Osteoblast (primary cell): ENCODE measurements around the gene TMEM63A. TPM values are rescaled to one million over a fixed set of nuclear protein-coding genes. Genes with fewer than 3 reads are reported as not detected.
A peak's percentile ranks its signal among the peaks of the same experiment; 100 is the strongest.
"Not testable (repeated sequence)": the region's sequence is repeated elsewhere in the genome, so short reads cannot be mapped to it uniquely, and the experiment has no call there.

Source experiments
- DNase-seq: peaks from one replicate; pipeline ENCODE4 v3.0.0; 2011; ENCODE audit warnings: low spot score, mixed read lengths; ENCODE audit not compliant: insufficient read length; ENCODE audit errors: missing footprints
- H2AFZ ChIP-seq: 2 replicates; pipeline ENCODE4 v1.6.0; 2011; ENCODE audit warnings: mild to moderate bottlenecking, low read length
- H3K27ac ChIP-seq: 2 replicates; pipeline ENCODE4 v1.5.1; 2011; ENCODE audit warnings: mild to moderate bottlenecking, low read depth, low read length, moderate library complexity
- H3K27me3 ChIP-seq: 2 replicates; pipeline ENCODE4 v1.6.0; 2012; ENCODE audit warnings: mild to moderate bottlenecking, control low read depth, inconsistent platforms, low read length, moderate library complexity; ENCODE audit not compliant: insufficient read depth
- H3K36me3 ChIP-seq: 2 replicates; pipeline ENCODE4 v1.5.1; 2011; ENCODE audit warnings: mild to moderate bottlenecking, low read length, control low read depth, moderate library complexity; ENCODE audit not compliant: insufficient read depth
- H3K4me1 ChIP-seq: 2 replicates; pipeline ENCODE4 v1.5.1; 2011; ENCODE audit warnings: mild to moderate bottlenecking, low read length, control low read depth, moderate library complexity; ENCODE audit not compliant: insufficient read depth
- H3K4me2 ChIP-seq: 2 replicates; pipeline ENCODE4 v1.6.0; 2011; ENCODE audit warnings: mild to moderate bottlenecking, low read length; ENCODE audit not compliant: insufficient read depth
- H3K4me3 ChIP-seq: fragments of 200-600 bp; sonication (generic); 3 replicates; pipeline ENCODE4 v1.5.1; 2012; ENCODE audit warnings: mild to moderate bottlenecking, low read length, inconsistent platforms; ENCODE audit not compliant: insufficient read depth
- H3K79me2 ChIP-seq: 2 replicates; pipeline ENCODE4 v1.6.0; 2012; ENCODE audit warnings: mild to moderate bottlenecking, low read length, control low read depth, inconsistent platforms; ENCODE audit not compliant: insufficient read depth
- H3K9me3 ChIP-seq: 2 replicates; pipeline ENCODE4 v1.5.1; 2011; ENCODE audit warnings: low read depth, low read length, control low read depth
- H4K20me1 ChIP-seq: 2 replicates; pipeline ENCODE4 v1.6.0; 2012; ENCODE audit warnings: mild to moderate bottlenecking, low read length, control low read depth; ENCODE audit not compliant: insufficient read depth
- total RNA-seq: library from RNA; depleted of rRNA; stranded (reverse); fragments of >200 nt; gene quantifications from 2 replicates; pipeline ENCODE4 v1.2.3, GENCODE V29; 2012
- TF ChIP-seq, protein P1 (sequence below): IDR thresholded peaks from 2 replicates; pipeline ENCODE4 v1.5.1; 2011; ENCODE audit warnings: mild to moderate bottlenecking, low read depth, low read length, moderate library complexity; ENCODE audit errors: extremely low read depth

Gene TMEM63A
- total RNA-seq, 1 donor, result 23.2 TPM

DNA sequence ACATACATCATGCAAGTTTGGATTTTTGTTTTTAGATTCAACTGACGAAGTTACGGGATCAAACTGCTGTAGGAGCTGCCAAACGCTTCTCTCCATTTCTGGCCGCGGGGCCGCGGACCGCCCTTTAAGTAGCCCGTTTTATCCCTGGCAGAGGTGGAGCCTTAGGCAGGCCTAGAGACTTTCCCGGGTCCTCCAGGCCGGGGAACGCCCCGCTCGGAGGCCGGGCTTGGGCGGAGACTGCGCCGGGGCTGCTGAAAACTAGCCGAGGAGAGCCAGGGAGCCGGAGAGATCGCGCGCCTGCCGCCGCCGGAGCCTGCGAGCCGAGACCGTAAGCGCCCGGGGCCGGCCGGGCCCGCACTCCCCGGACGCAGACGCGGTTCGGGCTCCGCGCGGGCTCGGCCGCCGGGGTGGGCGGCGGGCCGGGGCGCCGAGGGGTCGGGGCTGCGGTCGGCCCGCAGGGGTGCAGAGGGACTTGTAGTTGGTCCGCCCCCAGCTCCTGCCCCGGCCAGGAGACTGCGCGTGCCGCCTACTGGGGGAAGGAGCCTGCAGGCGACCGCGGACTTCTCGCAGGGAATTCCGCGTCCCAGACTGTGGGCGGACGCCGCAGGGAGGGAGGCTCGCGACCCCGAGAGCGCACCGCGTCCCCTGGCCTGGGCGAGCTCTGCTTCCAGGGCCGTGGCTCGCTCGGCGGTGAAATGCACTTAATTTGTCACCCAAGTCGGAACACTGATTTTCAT lies 72.2 kb downstream of the TMEM63A start, which contains the start of gene EPHX1:
TSS of gene EPHX1 (plus strand) at position 283 of the 737 bp plus-strand sequence. CDS start 18,606 bp downstream, outside the sequence.
- peak within 1 kb of the TSS; percentile 80 for H3K4me3 ChIP-seq
- TF ChIP-seq, protein P1, sequence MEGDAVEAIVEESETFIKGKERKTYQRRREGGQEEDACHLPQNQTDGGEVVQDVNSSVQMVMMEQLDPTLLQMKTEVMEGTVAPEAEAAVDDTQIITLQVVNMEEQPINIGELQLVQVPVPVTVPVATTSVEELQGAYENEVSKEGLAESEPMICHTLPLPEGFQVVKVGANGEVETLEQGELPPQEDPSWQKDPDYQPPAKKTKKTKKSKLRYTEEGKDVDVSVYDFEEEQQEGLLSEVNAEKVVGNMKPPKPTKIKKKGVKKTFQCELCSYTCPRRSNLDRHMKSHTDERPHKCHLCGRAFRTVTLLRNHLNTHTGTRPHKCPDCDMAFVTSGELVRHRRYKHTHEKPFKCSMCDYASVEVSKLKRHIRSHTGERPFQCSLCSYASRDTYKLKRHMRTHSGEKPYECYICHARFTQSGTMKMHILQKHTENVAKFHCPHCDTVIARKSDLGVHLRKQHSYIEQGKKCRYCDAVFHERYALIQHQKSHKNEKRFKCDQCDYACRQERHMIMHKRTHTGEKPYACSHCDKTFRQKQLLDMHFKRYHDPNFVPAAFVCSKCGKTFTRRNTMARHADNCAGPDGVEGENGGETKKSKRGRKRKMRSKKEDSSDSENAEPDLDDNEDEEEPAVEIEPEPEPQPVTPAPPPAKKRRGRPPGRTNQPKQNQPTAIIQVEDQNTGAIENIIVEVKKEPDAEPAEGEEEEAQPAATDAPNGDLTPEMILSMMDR, result no peak
- H3K27me3 ChIP-seq, result no peaks in the 10 kb centered on the region
- peaks cover 13% of the 10 kb centered on the region for H3K79me2 ChIP-seq
- H3K9me3 ChIP-seq, result no peaks in the 10 kb centered on the region
- peak within 1 kb of the TSS; percentile 17 for H3K27ac ChIP-seq
- H4K20me1 ChIP-seq, result peaks cover 7% of the 10 kb centered on the region
- H3K36me3 ChIP-seq, result no peaks in the 10 kb centered on the region
- H2AFZ ChIP-seq, result peak within 1 kb of the TSS; percentile 78
- DNase-seq, result peak; percentile 99
- peaks cover 34% of the 10 kb centered on the region for H3K4me1 ChIP-seq
- peak within 1 kb of the TSS; percentile 90 for H3K4me2 ChIP-seq

DNA sequence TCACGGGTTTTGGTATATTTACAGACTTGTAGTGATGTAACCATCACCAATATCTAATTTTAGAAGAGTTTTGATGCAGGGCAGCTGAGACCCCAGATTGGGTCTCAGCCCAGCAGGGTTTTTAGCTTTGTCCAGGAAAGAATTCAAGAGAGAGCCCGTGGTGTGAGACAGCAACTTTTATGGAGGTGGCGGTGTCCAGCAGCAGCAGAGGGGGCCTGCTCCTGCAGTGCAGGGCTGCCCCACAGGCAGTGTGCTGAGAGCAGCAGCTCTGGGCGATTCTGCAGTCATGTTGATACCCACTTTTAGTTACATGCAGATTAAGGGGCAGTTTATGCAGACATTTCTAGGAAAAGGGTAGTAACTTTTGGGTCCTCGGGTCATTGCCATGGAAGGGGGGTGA lies 74.0 kb downstream of the TMEM63A start:
- Histone ChIP-seq H4K20me1 (peaks cover 7% of the 10 kb centered on the region), H2AFZ (no peak overlapping the region), H3K36me3 (no peaks in the 10 kb centered on the region), H3K27ac (no peak overlapping the region), H3K4me2 (no peak overlapping the region), H3K9me3 (no peaks in the 10 kb centered on the region), H3K4me3 (no peak overlapping the region), H3K4me1 (peaks cover 24% of the 10 kb centered on the region), H3K79me2 (peaks cover 6% of the 10 kb centered on the region), H3K27me3 (no peaks in the 10 kb centered on the region)
- no peak for DNase-seq
- TF ChIP-seq, protein P1, result no peak

DNA sequence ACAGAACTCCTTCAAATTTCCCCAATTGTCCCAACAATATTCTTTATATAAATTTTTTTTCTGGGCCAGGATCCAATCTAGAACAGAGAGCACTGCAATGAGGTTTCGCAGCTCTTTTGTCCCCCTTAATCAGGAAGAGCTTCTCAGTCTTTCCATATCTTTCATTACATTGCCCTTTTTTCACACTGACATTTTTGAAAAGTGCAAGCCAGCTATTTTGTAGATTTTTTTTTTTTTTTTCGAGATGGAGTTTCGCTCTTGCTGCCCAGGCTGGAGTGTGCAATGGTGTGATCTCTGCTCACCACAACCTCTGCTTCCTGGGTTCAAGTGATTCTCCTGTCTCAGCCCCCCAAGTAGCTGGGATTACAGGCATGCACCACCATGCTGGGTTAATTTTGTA lies 75.4 kb downstream of the TMEM63A start:
- H2AFZ ChIP-seq, H4K20me1 ChIP-seq, DNase-seq, H3K36me3 ChIP-seq, H3K4me3 ChIP-seq, H3K27me3 ChIP-seq, H3K9me3 ChIP-seq, H3K4me2 ChIP-seq, H3K27ac ChIP-seq, H3K79me2 ChIP-seq: not testable (repeated sequence)
- peaks cover 14% of the 10 kb centered on the region for H3K4me1 ChIP-seq

DNA sequence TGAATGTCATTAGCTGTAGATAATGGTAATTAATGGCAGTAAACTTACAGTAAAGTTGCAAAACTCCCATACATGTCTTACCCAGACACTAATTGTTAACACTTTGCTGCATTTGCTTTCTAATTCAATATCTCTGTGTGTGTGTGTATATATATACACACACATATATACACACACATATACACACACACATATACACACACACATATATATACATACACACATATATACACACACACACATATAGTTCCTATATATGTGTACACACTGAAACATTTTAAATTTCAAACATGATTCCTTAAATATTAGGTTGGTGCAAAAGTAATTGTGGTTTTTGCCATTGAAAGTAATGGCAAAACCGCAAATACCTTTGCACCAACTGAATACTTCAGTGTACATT lies 75.9 kb downstream of the TMEM63A start:
- no peak overlapping the region for H3K4me2 ChIP-seq
- TF ChIP-seq, protein P1, result no peak
- H3K4me3 ChIP-seq, result no peak overlapping the region
- no peak overlapping the region for H2AFZ ChIP-seq
- no peak for DNase-seq
- H4K20me1 ChIP-seq, result no peaks in the 10 kb centered on the region
- H3K4me1 ChIP-seq, result peaks cover 9% of the 10 kb centered on the region
- H3K27ac ChIP-seq, result no peak overlapping the region
- H3K79me2 ChIP-seq, result no peaks in the 10 kb centered on the region
- H3K27me3 ChIP-seq, result no peaks in the 10 kb centered on the region
- no peaks in the 10 kb centered on the region for H3K36me3 ChIP-seq
- H3K9me3 ChIP-seq, result no peaks in the 10 kb centered on the region

DNA sequence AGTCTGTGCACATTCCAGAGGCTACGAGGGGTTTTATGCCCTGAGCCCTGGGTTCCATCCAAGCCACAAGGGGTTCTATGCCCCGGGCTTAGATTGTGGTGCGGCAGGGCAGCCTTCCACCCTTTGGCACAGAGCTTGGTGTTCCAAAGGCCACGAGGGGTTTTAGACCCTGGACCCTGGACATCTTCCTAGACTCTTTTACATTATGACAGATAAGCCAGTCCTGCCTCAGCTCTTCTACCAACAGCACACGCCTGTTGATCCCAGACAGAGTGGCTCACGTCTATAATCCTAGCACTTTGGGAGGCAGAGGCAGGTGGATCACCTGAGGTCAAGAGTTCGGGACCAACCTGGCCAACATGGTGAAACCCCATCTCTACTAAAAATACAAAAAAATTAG lies 81.0 kb downstream of the TMEM63A start:
- H3K27ac ChIP-seq, result not testable (repeated sequence)

DNA sequence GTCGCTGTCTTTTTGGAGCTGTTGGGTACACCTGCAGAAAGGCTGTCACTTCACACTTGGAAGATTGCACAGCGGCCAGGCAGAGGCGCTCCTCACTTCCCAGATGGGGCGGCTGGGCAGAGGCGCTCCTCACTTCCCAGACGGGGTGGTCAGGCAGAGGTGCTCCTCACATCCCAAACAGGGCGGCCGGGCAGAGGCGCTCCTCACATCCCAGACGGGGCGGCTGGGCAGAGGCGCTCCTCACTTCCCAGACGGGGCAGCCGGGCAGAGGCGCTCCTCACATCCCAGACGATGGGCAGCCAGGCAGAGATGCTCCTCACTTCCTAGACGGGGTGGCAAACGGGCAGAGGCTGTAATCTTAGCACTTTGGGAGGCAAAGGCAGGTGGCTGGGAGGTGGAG lies 86.1 kb downstream of the TMEM63A start:
- not testable (repeated sequence) for H3K4me2 ChIP-seq, H3K27ac ChIP-seq, H3K79me2 ChIP-seq, H3K4me1 ChIP-seq, H2AFZ ChIP-seq, DNase-seq, H3K36me3 ChIP-seq, H3K27me3 ChIP-seq, H3K9me3 ChIP-seq, H3K4me3 ChIP-seq, H4K20me1 ChIP-seq

More for the DNA sequence above, 81.0 kb downstream of the TMEM63A start:
- not testable (repeated sequence) for H3K36me3 ChIP-seq, H3K27me3 ChIP-seq, H3K4me3 ChIP-seq, H3K79me2 ChIP-seq, H3K4me2 ChIP-seq, H2AFZ ChIP-seq, H3K9me3 ChIP-seq, DNase-seq, H3K4me1 ChIP-seq, H4K20me1 ChIP-seq
